HG02588 (cell line): ENCODE results near the gene UBAP1L.

Experiments
- ATAC-seq: cut with Tn5 transposase; IDR thresholded peaks from one replicate; pipeline ENCODE4 v1.9.1; 2021; ENCODE audit warnings: mild to moderate bottlenecking, moderate library complexity; ENCODE audit not compliant: unreplicated experiment

Gene UBAP1L

DNA sequence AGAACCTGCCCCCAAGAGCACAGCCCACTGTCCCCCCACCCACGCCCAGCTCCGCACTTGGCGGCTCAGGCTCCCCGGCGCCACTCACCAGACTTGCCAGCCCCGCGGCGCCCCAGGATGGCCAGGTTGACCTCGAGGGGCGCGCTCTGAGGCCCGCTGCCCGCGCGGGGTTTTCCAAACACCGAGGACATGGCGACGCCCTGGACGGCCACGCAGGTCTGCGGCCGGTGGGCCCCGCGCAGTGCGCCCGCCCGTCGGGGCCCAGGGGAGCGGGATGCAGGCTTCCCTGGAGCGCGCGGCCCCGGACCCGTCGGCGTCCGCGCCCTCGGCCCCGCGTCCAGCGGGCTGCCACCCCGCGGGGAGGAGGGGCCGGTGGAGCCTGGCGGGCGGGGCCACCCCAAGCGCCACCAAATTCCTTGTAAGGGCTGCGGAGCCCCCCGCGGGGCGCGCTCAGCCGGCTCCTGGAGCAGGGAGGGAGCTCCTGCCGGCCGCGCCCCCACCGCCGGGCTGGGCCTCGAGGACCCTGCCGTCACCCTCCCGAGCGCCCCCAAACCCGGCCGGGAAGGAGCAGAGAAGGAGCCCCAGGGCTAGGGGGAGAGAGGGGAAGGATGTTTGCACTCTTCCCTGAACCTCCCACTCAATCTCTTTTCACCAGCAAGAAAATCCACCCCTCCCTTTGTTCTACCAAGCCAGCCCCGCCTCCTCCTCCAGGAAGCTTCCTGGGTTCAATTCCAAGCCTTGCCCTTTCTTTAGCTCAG lies 47.2 kb downstream of the UBAP1L start, which contains the start of gene RASL12:
Gene RASL12 (minus strand): TSS at position 347 of the 758 bp plus-strand sequence. CDS start 156 bp downstream, at position 191.
- ATAC-seq = no peak

DNA sequence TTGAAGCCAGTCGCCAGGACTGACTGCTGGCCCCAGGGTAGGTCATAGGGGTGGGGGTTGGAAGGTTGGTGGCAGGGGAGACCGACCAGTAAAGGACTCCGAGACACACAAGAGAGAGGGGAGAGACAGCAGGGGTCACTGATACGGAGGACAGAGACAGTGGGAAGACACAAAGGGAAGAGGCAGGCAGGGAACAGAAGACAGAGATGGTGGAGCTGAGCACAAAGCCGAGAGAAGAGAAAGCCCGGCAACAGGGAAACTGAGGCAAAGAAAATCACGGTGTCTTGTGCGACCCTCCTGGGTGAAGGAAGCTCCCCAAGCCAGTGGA lies 47.7 kb downstream of the UBAP1L start:
- ATAC-seq = no peak

DNA sequence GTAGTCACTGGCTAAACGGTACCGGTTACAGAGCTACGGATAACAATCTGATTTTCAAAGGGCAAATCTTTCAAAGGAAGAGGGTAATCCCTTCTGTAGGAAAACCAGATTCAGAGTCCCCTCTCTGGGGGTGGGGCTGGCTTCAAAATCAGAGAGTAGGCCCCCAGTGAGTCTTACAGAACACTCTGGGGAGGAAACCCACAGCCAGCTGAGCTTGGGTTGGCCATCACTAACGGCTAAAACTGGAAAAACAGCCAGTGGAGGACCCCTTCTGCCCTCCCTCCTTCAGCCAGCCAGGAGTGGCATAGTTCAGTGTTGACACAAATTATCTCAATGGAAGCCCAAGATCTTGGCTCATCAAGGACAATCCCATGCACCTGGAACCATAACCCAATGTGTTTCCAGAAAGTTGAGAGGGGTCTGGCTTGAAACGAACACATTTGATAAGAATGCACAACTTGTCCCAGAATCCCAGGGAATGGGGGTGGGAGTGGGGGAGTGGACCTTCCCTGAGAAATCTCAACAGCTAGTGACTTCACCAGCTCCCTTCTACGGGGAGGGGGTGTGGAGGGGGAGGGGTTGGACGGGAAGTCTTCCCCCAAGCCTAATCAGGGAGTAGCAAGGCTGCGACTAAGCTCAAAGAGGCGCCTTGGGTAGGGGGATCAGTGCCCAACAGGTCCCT lies 48.2 kb downstream of the UBAP1L start:
- no peak for ATAC-seq

DNA sequence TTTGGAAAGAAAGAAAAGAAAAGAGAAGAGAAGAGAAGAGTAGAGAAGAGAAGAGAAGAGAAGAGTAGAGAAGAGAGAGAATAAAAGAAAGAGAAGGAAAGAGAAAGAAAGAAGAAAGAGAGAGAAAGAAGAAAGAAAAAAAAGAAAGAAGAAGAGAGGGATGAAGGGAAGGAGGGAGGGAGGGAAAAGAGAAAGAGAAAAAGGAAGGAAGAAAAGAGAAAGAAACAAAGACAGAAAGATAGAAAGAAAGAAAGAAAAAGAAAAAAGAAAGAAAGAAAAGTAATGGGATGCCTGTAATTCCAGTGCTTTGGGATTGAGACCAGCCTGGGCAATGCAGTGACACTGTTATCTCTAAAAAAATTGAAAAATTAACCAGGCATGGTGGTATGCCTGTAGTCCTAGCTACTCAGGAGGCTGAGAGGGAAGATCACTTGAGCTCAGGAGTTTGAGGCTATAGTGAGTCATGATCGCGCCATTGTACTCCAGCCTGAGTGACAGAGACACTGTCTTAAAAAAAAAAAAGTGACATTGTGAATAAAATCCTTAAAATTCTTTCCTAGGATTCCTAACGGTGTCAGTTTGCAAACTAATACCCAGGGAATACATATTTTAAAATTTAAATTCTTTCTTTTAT lies 48.9 kb downstream of the UBAP1L start:
- ATAC-seq = no peak

DNA sequence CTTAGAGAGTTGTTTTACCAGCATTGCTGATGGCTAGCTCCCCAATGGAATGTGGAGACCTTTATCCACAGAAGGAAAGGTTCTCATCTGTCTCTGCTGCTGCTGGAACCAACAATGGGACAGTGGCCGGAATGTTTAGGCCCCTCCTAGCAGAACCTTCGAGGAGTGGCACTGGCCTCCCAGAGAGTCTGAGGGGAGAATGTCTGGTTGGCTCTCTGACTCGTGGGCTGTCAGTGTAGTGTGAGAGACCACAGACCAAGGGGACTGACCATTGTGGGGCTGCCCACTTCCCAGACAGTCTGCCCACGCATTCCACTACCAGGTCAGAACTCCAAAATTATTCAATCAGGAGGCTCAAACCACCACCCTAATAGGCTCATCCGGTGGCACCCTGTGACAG lies 52.3 kb downstream of the UBAP1L start:
- no peak for ATAC-seq

DNA sequence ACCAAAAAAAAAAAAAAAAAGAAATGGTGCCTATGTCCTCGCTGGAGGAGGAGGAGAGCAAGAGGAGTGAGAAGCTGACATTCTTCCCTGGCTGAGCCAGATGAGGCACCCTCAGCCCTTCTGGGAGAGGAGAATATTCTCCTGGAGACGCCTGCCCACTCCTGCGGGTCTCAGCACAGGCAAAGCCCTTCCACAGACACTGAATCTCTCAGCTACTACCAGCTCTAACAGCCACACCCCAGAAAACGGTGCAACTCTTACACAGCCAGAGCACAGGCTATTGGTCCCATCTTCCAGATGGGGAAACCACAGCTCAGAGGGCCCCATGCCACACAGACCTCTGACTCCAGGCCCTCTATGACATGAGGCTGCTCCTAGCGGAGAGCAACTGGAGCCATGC lies 52.9 kb downstream of the UBAP1L start:
- ATAC-seq = no peak

DNA sequence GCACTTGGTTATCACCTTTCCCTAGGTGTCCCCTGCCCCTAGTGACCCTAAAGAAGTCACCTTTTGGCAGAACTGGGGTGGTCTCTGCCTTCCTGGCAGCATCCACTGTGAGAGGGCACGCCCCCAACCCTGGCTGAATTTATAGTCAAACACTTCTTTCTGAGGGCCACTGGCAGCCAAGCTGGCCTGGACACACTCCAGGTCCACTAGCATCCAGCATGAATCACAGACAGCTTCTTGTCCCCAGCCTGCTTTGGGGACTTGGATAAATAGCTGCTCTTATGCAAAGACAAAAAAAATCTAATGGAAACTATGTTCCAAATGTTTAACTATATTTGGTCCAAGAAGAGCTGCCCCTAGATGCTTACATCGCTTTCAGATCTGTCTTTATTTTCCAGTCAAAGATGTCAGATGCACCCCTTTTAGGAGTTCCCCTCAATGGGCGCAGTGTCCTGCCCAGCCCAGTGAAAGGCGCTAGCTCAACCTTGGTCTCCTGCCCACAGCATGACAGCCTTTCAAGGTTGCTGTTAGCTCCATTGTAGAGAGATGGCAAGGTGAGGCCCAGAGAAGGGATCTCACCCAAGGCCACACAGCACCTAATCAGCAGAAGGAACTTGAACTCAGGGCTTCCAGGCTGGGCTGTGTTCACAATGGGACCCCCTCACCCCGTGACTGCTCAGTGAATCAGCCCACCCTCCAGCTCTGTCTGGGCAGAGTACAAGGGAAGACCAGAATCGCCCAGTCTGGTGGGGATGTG lies 54.2 kb downstream of the UBAP1L start:
- no peak for ATAC-seq

DNA sequence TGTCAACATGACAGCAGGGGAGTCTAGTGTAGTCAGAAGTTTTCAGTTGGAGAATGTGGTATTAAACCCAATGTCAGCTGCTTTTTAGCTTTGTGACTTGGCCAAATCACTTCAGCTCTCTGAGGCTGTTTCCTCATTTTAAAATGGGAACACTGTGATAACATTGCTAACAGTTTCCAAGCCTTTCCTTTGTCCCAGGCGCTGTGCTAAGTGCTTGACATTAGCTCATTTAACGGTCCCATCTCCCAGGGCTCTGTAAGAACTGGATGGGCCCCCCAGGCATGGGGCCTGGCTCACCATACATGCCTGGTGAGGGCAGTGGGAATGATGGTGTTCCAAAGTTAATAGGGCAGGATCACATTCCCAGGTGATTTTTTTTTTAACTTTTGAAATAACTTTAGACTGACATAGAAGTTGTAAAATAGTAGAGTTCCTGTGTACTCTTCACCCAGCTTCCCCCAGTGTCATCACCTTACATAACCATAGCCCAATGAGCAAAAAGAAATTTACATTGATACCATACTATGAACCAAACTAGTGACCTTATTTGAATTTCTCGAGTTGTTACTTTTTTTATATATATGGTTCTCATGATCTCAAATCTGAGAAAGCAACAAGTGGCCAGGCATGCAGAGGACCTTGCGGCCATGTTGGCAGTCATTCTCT lies 54.9 kb downstream of the UBAP1L start:
- ATAC-seq = no peak

DNA sequence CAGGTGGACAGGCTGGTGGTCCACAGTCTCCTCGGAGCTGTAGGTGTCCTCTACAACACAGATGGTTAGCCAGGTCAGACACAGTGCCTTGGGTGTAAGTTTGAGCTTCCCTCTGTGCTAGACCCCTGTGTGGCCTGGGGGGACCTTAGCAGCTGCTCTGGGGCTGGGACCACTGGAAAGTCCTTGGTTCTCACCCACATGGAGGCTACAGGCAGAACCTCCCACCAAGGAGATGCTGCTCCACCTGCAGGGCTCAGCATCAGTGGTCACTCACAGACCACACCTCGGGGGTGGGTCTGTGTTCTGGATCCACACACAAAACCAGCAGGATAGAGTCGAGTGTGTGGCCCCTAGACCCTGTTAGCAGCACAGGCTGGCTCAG lies 55.6 kb downstream of the UBAP1L start:
- ATAC-seq = no peak

DNA sequence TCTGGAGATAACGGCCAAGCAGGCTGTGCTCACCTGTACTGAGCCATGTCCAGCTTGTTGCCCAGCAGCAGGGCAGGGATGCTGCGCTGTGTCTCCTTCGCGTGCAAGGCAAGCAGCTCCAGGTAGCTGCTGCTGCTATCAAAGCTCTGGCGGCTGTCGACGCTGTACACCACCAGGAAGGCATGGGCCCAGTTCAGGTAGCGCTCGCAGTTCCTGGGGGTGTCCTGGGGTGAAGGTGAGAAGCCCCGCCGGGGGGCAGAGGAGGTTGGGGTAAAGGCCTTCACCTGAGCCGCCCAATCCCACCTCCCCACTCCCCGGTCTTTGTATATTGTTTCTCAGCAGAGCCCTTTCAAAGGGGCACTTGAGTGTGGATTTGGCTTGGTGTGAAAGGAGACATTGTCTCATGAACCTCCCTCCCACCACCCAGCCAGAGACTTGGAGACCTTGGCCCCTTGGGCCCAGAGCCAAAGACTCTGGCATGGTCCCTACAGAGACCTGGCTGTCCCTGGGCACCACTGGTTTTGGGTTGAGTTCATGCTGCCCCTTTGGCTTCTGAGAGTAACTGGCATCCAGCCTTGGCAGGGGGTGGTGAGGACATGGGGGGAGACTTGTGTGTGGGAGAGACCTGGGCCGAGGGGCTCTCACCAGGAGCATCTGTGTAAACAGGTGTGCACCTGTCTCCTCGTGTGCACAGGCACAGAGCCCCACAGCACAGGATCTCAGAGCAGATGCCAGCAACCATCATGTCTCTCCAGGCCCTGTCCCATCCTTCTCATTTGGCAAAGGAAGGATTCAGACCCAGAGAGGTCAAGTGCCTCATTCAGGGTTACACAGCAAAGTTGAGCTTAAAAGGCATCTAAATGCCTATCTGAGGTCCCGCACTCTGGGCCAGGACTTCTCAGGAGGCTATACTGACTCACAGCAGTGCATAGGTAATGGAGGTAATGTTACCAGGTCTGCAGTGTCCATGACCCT lies 56.3 kb downstream of the UBAP1L start:
- no peak for ATAC-seq

DNA sequence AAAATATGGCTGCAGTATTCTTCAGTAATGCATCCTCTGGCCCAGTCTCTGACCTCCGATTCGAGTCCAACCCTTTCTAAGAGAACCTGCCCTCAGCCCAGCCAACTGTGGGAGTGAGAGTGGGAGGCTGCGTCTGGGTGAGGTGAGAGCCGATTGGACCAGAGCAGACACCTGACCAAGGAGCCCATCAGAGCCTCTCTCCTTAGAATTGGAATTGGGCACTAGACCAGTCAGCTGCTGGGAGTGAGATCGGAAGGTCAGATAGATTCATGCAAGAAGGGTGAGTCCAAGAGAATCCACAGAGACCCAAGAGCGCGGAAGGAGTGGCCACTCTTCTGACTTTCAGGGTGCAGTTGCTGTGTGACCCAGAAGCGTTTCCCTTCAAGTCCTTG lies 57.5 kb downstream of the UBAP1L start:
- no peak for ATAC-seq

DNA sequence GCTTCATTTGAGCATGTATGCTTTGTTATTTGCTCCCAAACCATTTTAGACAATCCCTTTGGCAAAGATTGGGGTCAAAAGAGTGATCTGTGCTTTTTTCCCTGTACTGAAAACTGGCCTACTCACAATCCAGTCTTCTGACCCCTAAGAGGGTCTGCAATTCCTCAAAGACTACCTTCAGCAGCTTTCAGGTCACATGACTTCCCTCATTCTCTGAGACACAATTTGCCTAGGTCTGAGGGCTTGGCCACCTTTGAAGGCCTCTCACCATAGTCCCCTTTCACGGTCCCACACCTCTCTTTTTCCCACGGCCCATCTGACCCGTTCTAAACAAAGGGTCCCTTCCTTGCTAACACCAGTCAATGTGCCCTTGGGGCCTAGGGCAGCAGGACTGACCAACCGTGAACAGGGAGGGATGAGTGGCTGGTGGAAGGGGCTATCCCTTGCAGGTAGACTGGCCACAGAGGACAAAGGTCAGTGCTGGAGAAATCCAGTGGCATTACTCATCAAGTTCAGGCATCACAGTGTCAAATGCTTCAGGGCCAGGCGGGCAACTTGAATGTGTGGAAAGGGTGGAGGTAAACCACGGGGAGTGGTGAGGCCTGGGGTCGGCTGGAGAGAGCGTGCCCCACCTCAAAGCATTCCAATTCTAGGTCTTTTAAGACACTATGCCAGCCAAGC lies 58.0 kb downstream of the UBAP1L start:
- no peak for ATAC-seq

DNA sequence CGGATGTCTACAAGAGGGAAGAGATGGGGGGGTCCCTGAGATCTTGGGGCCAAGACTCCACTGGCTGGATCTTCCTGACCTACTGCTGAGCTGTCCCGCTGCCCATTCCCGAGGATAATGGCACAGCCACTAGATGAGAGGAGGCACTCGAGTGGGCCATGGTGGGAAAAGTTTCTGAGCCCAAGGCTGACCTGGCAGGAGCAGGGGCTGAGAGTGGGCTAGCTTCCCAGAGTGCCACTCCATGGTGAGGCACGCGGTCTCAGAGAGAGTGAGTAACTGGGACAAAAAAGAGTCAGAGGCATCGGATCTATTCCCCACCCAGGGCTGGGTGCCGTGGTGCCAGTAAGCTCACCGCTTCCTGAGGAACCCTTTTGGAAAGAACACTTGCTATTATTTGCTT lies 58.9 kb downstream of the UBAP1L start:
- ATAC-seq = no peak

DNA sequence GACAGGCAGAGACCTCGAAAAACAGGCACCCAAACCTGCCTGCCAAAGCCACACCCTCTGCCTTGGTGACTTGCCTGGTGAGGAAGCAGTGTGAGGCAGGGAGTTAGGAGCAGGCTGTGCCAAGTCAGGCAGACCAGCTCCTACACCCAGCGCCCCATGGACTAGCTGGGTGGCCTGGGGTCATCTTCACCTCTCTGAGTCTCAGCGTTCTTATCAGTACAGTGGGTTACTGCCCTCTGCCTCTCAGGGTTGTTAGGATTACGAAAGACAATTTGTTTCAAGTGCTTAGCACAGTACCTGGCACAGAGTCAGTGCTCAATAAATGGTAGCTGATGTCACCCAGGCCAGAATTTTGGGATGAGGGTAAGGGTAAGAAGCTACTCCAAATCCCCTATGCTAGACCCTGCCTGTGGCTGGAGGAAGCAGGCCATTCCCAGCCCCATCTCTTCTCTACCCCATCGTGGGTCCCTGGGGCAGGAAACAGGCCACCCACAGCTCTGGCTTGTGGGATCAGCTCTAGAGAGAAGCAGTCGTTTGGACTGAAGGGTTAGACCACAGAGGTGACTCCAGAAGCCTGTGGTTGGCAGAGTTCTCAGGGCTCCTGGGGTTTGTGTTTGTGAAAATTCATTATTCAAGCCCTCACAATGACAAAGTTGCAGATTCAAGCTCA lies 59.7 kb downstream of the UBAP1L start:
- no peak for ATAC-seq

DNA sequence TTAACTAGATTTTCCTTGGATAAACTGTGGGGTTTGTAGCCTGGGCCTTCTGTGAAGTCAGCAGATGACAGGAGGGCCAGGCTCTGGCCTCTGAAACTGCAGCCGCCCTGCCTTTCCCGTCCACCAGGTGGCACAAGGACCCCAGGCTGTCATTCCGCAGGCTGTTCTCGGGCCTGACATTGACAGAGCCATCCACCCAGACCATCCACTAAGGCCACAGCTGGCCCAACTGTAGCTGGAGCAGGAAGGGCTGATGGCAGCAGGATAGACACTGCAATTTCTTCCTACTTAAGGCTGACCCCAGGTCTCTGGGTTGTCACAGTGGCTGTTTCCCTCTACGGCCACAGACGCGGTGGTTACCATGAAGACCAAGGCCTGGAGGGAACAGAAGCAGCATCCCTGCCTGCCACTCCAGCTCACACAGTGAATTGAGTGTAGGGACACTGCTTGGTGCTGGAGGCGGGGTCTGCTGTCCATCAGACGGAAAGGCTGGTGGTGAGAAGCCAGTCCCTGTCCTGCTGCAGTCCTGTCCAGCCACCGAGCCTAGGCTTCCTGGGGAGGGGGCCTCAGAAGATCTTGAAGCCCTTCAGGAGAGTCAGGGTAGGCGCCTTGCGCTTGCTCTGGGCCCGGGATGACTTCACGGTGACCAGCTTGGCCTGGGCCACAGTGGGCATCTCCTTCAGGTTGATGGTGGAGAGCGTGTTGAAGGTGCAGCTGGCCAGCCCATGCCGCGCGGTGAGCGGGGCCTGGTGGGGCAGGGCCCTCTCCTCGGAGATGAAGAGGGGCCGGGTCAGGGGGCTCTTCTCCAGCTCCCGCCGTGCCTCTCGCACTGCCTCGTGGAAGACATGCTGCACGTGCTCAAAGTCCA lies 60.4 kb downstream of the UBAP1L start:
- ATAC-seq = no peak

DNA sequence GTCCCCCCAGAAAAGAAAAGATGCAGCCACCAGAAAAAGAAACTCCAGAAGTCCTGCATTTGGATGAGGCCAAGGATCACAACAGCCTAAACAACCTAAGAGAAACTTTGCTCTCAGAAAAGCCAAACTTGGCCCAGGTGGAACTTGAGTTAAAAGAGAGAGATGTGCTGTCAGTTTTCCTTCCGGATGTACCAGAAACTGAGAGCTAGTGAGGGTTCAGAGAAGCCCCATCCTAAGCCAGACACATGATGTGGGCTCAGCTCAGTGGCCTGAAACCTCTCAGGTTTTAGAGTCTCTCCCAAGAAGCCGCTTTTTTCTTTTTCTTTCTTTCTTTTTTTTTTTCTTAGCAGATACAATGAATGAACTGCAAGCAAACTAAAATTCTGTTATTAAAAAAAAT lies 62.0 kb downstream of the UBAP1L start:
- ATAC-seq = no peak

DNA sequence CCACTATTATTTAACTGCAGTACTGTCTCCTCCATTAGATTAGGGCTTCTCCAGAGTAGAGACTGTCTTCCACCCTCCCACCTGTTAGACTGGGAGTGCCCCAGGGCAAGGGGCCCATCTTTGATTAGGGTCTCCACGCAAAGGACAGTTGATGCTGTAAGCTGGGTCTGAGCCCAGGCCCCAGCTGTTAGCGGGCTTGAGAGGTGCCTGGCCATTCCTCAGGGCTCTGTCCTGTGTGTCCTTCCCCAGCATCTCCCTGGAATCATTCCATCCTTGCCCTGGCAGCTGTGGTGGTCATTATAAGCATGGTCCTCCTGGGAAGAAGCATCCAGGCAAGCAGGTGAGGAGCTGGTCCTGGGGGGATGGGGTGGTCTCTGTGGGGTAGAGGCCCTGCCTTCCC lies 63.7 kb downstream of the UBAP1L start:
- ATAC-seq = no peak

DNA sequence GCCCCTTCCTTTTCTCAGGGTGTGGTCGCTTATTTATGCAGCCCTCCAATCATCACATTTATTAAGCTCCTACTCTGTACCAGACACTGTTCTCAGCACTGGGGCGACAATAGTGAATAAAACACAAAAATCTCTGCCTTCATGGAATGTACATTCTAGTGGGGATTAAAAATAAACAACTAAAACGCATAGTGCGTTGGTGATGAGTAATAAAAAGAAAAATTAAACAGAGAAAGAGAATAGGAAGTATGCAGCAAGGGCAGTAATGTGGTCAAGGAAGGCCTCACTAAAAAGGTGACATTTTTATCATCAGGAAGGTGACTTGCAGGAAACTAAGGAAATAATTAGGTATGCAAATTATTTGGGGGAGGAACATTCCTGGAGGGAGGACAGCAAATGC lies 64.7 kb downstream of the UBAP1L start:
- ATAC-seq = no peak
